Stimulated activated CD8-positive, alpha-beta memory T cell treated with anti-CD3 and anti-CD28 coated beads, Interleukin-4, amount 100 ng/mL, for 1 hour (primary cell): ENCODE results near the gene STOM.
A peak's percentile ranks its signal among the peaks of the same experiment; 100 is the strongest.
"Not testable (repeated sequence)": the region's sequence is repeated elsewhere in the genome, so short reads cannot be mapped to it uniquely, and the experiment has no call there.

Experiments used
- DNase-seq, 2 donors: peaks; one replicate each; pipeline ENCODE4 v3.0.0-alpha.2; 2020; ENCODE audit warnings: low read depth in 2 of 2, low spot score in 1 of 2

STOM gene

GRCh38 chr9:121369595-121370265 lies at the start of gene STOM:
TSS of gene STOM (minus strand) at chr9:121370250. CDS start at chr9:121370187, 63 bp downstream.
- peak; percentile 25 to 27 for DNase-seq

DNA sequence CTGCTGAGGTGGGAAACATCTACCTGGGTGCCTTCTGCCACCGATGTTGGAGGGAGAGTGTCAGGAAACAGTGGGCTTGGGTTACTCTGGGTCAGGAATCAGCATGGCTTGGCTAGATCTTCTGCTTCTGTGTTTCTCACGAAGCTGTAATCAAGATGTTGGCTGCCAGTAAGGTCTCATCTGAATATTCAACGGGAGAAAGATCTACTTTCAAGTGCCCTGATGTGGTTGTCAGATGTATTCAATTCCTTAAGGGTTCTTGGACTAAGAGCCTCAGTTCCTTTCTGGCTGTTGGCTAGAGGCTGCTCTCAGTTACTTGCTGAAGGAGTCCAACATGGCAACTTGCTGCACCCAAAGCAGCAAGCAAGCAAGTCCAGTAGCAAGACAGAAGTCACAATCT lies 41.9 kb upstream of the STOM start:
- DNase-seq = no peak

- DNase-seq = no peak
These were observed 35.8 kb upstream of the STOM start for GRCh38 chr9:121405899-121406298.

- no peak for DNase-seq
These were observed 34.9 kb upstream of the STOM start for GRCh38 chr9:121404906-121405305.

DNA sequence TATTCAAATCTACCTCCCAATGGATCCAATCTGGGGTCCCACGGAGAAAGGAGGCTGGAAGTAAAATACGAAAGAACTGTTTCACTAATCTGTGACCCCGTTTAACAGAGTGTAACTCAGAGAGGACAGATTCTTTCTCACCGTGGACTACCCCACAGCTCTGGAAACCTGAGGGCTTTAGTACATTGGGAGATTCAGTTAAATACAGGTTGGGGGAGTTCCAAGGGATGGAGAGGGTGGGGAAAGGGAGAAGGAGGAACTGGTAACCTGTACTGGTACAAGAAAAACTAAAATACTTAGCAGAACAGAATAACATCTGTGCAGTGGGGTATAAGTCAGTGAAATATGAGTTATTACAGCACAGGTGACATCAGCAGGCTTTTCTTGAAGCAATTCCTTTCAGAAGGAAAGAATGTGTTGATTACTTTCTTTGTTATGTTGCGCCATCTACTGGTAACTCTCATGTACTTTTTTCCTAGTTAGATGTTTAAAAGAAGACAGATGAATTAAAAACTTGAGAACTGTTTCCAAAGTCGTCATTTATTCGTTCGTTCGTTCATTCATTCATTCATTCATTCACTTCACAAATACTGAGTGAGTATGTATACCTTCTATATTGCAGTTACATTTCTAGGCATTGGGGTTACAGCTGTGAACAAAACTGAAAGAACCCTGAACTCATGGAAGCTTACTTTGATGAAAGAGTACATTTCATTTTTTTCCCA lies 30.0 kb upstream of the STOM start:
- DNase-seq = no peak

DNA sequence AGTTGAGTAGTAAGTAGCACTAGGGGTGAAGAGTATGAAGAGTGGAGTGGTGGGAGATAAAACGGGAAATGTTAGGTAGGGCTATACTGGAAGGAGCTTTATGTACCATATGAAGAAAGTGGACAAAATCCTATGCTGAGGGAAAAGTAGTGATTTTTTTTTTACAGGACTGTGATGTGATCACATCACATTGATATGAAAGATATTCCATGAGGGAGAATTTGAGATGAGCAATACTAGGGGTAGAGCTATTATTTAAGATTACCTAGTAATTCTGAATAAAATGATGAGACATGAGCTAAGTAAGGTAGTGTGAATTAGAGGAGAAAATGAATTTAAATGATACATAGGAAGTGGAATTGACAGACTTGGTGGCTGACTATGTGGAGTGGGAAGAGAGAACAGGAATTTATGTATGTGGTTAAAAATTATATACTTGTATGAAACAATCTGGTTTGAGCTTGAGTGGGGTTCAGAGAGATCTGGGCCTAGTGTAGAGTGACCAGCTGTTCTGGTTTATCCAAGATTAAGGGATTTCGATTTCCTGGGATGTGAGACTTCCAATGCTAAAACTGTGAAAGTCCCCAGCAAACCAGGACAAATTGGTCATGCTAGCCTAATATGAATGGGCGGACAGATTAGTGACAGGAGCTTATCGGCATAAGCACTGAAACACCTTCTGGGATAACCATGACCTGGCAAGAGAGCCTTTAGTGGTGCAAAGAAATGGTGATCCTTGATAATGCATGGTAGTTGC lies 29.3 kb upstream of the STOM start:
- DNase-seq = no peak

DNA sequence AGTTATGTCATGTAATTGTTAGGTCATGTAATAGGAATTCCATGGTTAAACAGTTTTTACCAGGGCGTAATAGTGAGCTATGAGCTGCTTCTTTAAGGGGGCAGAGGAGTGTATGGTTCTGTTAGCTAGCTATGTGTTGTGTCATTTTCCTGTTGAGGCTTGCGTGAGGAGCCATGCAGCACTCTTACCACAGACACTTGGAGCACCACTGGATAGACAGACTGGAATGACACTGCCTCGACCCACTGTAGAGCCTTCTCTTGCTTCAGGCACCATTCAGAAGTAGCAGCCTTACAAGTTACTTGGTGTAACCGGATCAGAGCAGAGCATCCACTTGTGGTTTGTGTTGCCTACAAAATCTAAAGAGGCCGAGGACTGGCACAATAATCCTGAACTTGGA lies 28.3 kb upstream of the STOM start:
- DNase-seq = no peak

GRCh38 chr9:121397277-121397676 lies 27.2 kb upstream of the STOM start:
- DNase-seq = not testable (repeated sequence)

DNA sequence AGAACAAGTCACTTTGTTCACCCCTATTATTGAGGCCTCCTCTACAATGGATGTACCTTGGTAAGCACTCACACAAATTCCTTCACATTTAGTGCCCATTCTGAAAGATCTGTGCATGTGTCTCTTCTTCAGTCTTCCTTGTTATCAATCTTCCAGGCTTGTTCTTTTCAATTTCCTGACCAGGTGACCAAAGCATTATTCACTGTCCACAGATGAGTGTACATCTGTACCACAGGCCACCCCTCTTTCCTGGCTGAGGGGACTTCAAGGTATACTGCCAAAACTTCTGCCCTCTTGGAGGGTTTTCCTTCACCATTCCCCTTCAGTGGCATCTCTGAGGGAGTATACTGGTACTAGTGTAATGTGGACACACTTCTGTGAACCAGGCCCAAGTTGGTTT lies 25.5 kb upstream of the STOM start:
- no peak for DNase-seq

- no peak for DNase-seq
These were observed 24.2 kb upstream of the STOM start for GRCh38 chr9:121394292-121394691.

- no peak for DNase-seq
These were observed 23.3 kb upstream of the STOM start for GRCh38 chr9:121393318-121393717.

DNA sequence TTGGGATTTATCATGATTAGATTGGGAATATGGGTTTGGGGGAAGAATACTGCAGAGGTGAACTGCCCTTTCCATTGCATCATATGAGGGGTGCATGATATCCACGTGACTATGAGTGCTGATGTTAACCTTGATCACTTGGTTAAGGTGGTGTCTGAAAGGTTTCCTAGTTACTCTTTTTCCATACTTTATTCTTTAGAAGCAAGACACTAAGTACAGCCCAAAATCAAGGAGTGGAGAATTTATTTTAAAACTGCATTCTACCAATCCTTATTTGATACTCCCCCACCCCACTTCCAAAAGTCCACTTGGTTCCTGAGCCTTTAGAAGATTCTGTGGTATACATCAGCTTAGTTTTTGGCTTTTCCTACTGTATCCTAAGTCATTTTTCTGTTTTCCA lies 20.3 kb upstream of the STOM start:
- no peak for DNase-seq

GRCh38 chr9:121388140-121388905 lies 18.3 kb upstream of the STOM start:
- DNase-seq = no peak

- DNase-seq = no peak
These were observed 16.6 kb upstream of the STOM start for GRCh38 chr9:121386442-121387175.

GRCh38 chr9:121383715-121384114 lies 13.7 kb upstream of the STOM start:
- DNase-seq = no peak

DNA sequence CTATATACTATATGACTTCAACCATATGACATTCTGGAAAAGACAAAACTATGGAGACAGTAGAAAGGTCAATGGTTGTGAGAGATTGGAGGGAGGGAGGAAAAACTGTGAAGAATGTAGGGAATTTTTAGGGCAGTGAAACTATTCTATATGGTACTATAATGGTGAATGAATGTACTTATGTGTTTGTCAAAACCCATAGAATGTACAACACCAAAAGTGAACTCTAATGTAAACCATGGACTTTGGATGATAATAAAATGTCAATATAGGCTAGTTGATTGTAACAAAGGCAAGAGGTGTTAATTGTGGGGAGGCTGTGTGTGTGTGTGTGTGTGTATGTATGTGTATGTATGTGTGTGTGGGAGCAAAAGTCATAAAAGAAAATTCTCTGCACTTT lies 10.8 kb upstream of the STOM start:
- DNase-seq = no peak

DNA sequence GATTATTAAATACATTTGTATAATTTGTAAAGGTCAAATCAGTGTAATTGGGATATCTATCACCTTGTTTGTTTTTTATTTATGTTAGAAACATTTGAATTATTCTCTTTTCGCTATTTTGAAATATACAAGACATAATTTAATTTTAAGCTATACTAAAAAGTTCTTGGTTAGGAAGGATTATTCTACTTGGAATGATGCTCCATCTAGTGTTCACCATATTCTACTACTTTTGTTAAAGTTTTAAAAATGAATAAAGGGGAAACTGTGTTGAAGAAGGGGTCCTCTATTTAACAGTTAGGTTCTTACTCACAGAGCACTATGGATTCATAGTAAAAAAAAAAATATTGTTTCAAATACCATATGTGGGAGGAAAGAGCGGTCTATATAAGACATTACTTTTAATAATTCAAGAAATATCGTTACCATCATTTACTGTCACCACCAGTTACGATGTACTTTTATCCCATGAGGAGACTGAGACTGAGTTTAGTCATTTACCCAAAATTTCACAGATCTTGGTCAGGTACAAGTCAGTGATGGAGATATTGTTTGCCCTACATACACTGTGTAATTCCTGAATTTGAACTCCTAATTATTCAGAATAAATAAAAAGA lies 6.3 kb upstream of the STOM start:
- DNase-seq = no peak

- no peak for DNase-seq
These were observed 3.1 kb upstream of the STOM start for GRCh38 chr9:121373011-121373729.

DNA sequence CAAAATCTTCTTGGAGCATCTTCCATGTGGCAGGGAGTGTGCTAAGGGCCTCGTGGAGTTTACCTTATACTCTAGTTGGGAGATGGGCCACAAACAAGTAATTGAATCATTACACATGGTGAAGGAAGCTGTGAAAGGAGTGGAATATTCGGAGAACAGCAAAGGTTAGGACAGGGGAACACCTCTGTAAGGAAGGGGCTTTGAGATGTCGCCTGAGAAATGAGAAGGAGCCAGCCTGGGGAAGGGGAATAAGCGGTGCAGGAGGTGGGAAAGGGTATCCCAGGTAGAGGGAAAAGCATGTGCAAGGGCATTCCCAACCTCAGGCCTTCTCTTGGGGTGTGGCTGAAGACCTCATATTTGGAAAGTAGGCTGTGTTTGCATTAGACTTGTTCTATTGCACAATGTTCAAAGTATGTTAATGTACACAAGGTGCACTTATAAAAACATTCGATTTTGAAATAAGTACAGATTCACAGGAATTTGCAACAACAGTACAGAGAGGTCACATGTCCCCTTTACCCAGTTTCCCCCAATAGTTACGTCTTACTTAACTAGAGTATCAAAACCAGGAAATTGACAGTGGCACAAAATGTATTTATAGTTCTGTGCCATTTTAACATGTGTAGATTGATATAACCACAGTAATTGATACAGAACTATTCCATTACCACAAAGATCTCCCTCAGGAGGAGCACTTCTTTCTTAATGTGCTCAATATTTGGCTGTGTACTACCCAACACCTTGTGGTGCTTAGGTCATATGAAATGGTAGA lies 2.4 kb upstream of the STOM start:
- DNase-seq = no peak
